ENCODE measurements around the gene PRELID1.
A peak's percentile ranks its signal among the peaks of the same experiment; 100 is the strongest.
"Not testable (repeated sequence)": the region's sequence is repeated elsewhere in the genome, so short reads cannot be mapped to it uniquely, and the experiment has no call there.

PRELID1 gene

DNA sequence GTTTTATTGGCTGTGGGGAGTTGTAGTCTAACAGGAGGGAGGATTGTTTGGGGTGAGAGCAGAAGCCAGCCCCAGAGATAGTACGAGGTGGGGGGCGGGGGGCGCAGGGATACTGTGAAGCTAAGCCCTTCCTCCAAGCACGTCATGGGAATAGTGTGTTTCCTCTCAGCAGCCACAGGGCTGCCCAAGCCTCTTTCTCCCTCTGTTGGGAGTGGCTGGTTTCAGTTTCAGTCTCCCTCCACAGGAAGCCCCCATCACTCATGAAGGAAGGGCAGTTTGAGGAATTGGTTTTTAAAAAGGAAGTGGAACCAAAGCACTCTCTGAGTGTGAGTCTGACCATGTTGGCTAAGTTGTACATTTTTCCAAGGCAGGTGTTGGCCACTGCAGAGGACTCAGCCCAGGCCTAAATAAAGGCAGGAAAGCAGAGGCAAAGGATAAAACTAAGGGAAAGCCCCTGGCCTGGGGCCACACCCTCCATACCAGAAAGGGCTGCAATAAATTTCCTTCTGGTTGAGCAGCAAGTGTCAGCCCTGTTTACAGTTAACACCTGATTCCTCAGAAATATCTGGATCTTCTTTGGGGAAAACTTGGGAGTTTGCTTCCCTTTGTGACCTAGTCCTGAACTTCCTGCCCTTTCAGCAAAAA, 3.2 kb upstream of the PRELID1 start:
- DNase-seq (ENCODE audit: low read depth), result peak; percentile 76

DNA sequence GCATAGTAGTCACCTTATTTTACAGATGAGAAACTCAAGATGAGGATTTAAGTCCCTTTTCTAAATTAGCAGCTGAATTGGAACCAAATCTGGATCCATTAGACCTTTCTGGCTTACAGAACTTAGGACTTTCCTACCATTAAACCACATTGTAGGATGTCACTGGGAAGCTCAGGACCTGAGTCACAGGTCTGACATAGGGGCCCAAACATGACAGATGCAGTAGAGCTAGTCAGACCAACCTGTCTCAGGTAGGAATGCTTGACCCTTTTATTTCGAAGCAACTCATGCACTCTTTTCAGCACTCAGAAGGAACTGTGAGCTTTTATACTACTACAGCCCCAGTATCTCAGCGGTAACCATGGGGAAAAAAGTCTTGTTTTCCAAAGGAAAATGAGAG, 2.6 kb upstream of the PRELID1 start:
- DNase-seq (ENCODE audit: low read depth), result no peak

DNA sequence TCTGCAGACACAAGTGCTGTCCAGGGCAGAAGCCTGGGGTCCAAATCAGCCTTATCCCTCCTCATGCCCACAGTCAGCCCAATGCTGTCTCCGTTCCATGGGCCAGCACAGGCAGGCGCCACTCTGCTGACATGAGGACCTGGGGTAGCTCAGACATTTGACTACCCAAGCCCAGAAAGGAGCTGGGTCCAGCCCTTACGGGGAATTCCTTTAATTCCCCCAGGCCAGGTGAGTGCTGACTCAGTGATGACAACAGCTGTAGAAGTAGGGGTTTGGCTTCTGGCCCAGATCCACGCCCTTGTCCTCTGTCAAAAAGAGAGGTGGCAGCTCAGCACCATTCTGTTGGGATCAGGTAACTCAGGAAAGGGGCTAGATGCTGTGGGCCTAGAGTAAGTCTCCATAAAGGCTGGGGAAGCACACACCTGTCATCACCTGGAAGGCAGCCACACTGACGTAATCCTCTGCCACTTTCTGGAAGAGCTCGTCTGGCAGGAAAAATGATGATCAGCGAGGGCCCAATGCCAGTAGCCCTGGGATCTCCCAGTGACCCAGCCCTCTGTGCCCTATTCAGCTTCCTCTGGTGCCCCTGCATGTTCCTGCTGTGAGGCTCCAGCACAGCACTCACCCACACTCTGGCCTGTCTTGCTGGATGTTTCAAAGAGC, 2.0 kb upstream of the PRELID1 start:
- DNase-seq (ENCODE audit: low read depth), result no peak

DNA sequence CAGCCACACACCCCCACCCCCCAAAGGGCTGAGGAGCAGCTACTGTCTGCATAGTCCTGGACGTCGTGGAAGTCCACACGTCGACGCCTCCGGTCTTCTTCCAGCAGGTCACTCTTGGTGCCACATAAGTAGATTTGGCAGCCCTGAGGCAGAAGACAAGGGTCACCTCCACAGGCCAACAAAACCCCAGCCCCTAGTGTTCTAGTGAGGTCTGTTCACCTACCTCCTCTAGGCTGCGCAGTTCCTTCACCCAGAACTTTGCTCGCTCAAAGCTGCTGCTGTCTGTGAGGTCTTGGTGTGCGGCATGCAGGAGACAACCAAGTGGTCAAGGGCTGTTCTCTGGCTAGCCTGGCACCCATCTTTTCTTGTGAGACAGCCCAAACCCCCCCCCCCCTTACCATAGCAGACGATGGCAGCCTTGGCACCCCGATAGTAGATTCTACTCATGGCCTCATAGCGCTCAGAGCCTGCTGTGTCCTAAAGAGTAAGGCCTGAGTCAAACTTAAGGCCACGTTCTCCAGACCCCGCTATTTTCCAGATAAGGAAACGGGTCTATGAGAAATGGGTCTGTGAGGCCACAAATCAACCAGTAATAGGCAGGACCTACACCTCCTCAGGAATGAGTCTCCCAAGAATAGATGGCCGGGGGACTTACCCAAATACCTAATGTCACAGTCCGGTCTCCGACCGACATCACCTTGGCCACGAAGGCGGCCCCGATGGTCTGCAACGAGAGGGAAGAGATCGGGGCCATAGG, 1.1 kb upstream of the PRELID1 start:
- no peak for DNase-seq (ENCODE audit: low read depth)

DNA sequence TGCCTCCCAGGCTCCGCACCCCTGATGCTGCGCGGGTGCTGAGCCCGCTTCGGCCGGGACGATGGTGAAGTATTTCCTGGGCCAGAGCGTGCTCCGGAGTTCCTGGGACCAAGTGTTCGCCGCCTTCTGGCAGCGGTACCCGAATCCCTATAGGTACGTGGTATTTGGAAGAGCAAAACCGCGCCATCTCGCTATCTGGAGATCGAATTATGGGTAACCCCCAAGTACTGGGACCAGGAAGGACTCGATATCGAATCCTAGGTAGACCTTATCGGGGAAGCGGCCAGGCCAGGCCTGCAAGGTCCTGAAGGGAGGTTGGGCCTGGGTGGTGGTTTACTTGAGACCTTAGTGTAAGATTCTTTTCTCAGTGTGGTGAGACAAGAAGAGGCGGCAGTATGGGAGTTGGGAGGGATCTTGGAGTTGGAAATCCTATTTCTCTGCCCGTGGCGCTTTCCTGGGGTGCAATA, 359 bp downstream of the PRELID1 start:
- no peak for DNase-seq (ENCODE audit: low read depth)

DNA sequence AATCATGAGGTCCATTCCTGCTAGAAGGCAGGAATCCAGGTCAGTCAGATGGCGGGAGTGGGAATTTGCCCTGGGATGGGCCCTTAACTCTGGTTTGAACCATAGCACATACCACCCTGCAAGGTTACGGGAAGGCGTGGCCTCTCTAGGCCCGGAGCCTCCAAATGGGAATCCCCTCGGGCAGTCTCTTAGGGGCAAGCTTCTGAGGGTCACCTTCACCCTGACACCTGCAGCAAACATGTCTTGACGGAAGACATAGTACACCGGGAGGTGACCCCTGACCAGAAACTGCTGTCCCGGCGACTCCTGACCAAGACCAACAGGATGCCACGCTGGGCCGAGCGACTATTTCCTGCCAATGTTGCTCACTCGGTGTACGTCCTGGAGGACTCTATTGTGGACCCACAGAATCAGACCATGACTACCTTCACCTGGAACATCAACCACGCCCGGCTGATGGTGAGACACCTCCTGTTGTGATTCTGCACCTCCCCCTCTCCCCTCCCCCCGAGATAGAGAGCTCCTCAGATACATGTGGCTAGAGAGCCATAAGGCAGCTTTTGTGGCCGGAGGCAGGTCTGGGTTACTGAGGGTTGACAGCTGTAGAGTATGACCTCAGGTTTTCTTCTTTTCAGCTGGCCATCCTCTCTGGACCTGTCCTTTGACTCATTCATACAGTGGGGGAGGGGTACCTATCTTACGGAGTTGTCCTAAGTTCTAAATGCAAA, 957 bp downstream of the PRELID1 start:
- no peak for DNase-seq (ENCODE audit: low read depth)

DNA sequence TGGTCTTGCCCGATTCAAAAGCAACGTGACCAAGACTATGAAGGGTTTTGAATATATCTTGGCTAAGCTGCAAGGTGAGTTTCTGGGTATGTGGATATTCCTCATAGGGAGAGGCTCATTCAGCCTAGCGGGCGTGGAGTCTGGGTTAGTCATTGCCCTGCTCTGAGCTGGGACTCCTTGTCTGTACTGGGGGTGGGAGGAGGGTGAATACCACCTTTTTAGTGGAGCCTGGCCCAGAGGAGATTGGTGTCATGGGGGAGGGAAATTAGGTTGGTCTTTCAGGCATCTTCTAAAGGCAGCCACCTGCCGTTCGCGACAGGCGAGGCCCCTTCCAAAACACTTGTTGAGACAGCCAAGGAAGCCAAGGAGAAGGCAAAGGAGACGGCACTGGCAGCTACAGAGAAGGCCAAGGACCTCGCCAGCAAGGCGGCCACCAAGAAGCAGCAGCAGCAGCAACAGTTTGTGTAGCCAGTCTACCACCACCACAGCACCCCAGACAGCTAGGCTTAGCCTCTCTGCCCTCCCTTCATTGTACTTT, 2.6 kb downstream of the PRELID1 start:
- DNase-seq (ENCODE audit: low read depth), result not testable (repeated sequence)

DNA sequence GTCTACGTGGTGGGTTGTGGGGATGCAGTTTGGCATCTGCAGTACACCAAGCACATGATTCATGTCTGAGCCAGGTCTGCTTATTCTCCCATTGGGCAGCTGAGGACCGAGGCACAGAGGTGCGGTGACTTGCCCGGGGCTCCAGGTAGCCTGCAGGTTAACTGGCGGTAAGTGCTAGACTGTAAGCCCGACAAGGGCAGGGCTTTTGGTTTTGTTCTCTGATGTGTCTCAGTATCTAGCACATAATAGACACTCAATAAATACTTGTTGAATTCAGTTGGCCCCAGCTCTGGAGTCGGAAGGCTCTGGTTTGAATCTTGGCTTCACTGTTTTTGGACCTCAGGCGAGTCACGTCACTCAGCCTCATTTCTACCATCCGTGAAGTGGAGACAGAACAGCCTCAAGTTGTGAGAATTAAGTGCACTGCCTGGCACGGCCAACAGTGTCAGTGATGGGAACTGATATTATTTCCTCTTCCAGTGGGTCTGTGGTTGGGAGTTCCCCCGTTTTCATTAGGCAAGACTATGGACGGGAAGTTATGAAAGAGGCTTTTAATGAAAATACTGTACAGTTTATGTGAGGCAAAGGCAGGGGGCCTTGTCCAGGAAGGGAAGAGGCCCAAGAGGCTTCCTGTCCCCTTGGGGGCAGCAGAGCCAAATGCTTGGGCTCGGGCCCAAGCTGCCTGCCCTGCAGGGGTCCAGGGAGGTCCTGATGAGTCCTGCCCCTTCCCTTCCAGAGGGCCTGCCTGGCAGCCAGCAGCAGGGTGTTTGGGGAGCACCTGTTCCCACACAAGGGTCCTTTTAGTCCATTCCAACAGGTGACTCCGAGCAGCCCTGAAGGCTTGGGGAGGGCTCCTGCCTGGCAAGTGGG, 3.3 kb downstream of the PRELID1 start:
- no peak for DNase-seq (ENCODE audit: low read depth)

DNA sequence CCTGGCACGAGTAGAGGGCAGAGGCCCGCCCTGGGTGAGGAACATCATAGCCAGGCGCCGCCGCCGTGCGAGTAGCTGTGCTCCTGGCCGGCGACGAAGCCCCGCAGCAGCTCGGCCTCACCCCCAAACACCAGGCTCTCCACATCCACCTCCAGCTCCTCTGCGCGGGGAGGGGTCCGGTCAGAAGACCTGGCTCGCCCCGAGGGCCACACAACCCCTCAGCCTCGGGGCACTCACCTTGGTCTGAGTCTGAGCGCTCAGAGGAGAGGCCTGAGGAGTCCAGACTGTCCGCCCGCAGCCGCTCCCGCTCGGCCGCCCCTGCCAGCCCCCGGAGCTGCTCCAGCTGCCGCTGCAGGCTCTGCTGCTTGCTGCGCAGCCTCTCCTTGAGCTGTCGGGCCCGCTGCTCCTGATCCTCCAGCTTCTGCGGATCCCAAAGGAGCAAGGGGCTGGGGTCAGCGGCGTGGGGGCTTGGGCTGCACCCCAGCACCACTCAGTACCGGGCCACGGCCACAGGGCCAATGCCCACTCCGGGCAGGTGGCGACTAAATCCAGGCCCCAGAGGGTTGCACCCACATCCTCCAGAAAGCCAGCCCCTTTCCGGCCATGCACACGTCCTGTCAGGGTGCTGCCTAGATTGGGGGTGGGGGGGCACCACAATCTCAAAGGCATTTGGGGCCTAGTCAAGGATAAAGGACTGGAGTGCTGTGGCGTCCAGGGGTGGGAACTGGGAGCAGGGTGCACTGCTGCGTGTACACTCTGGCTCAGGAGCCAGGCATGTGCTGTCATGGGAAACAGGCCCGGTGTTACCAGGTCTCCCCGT, 4.2 kb downstream of the PRELID1 start:
- no peak for DNase-seq (ENCODE audit: low read depth)

DNA sequence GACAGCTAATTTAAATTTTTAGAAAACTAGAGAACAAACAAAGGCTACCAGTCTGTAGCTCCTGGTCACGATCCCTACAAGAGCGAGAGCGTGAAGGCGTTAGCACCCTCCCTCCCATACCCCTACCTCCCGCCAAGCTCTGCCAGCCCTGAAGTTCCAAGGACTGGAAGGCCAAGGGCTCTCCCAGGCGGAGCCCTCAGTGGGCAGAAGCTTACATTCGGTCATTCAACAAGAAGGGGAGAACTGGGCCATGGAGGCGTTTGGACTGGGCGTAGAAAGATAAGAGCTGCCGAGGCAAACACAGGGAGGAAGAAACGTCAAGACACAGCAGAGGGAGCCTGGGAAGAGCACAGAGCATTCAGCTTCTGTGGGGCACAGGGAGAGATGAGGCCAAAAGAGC, 5.1 kb downstream of the PRELID1 start:
- no peak for DNase-seq (ENCODE audit: low read depth)

DNA sequence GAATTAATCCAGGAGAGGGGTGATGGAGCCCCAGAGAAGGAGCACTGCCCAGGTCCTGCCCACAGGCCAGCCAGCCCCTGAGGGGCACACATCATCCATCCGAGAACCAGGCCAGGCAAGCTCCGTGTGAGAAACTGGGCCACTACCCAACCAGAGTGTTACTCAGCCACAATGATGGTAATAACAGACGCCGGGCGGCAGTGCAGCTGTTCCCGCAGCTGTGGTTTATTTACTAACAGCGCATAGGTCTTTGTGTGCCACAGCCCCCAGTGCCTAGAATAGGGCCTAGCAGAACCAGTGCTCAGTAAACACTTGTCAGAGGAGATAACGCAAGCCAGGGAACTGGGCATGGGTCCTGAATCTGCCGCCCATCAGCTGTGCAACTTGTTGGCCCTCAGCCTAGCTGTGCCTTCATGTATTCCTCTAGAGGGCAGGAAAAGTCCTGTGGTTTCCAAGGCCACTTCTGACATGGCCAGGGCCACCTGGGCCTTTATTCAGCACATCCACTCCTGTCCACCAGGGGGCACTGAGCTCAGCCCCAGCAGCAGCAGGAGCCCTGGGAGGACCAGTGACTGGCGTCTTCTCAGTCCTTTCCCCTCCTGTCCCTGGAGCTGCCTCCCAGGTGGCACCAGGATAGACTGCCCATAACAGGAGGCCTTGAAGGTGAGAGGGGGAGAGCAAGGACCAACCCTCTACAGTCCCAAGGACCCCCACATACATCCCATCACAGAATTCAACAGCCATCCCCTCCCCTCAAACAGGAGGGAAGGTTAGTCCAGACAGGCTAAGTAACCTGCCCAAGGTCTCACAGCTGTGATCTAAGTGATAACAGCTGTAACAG, 6.0 kb downstream of the PRELID1 start:
- no peak for DNase-seq (ENCODE audit: low read depth)

DNA sequence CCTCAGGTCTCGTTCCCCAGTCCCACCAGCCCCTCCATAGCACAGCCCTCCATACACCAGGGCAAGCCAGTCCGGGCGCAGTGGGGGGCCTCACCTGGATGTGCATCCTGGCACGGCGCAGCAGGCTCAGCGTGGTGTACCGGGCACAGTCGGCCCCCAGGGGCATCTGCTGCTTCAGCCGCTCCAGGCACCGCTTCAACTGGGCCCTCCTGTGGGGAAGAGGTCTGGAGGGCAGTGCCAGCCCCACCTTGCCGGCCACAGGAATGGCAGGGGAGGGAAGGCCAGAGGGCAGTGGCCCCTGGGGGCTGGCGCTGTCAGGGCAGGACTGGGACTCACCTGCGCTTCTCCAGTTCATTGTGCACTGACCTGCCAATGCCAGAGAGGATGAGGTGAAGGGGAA, 6.7 kb downstream of the PRELID1 start:
- no peak for DNase-seq (ENCODE audit: low read depth)

DNA sequence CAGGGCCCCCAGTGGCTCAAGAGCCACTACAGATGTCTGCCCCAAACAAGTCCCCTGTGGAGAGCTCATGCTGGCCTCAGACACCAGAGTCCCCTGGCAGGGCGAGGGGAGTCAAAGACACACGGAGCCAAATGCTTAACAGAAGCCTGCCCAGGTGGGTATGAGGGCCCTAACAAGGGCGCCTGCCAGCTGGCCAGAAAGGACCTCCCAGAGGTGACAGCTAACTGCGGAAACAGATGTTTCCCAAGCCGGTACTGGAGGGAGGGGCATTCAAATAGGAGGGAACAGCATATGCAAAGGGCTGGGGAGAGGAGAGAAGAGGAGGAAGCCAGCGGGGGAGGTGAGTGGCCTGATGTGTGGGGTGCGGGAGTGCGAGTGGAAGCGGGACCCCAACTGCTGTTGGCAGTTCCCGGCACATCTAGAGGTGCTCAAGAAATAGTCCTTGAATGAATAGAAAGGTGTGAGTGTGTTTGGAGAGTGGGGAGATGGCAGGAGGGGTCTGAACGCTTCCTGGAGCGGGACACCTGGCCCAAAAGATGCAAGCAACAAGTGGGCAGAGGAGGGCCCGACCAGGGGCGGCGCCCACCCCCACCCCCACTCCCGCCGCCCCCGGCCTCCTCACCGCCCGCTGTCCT, 7.3 kb downstream of the PRELID1 start:
- no peak for DNase-seq (ENCODE audit: low read depth)

DNA sequence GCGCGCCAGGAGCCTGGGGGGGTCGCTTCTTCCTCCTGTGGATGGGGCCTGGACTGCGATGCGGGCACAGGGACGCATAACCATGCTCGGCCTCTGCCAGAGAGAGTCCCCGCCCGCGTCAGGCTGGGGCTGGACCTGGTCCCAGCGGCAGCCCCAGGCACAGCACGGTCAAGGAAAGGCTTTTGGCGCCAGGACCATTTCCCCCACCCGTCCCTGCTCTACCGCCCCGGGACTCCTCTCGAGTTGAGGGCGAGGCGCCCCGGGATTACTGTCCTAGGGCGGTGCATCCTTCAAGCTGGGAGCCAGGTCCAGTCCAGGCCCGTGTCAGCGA, 7.8 kb downstream of the PRELID1 start:
- no peak for DNase-seq (ENCODE audit: low read depth)

DNA sequence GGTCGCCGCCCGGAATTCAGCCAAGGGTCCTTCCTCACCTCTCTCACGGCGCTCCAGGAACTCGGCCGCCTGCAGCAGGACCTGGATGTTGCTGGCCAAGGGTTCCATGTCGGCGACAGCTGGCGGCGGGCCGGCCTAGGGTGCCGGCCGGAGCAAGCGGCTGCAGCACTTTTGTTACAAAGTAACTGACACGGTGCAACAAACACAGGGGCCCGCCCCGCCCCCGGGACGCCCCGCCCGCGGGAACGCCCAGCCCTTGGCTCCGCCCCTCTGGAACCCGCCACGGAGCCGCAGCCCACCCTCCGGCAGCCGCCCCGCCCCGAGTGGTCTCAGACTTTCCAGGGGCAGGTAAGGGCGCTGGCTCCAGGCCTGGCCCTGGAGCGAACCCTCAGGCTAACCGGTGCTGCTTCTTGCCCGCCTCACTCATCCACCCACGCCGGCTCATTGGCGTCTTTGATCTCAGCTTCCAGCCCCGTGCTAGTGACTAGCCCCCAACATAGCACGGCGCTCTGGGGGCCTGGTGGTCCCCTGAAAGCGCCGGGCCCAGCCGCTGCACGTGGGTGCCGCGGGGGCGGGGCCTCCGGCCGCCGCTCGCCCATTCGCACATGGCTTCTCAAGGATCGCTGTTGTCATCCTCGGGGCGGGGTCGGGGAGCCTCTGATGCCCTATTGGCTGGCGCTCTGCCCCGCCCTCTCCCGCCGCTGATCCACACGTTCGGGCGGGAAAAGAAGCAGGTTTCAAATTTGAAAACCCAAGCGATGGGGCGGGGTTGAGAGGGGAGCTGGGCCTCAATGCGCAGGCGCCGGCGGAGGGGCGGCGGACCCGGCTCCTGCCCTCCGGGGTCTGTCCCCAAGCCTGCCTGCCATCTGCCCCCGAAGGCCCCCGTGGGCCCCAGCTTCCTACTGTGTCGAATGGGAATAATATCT, 8.4 kb downstream of the PRELID1 start, which contains the start of gene MXD3:
MXD3 (minus strand) TSS at position 176 of the 926 bp plus-strand sequence; CDS start at position 108, 68 bp downstream.
- peak; percentile 81 for DNase-seq (ENCODE audit: low read depth)

DNA sequence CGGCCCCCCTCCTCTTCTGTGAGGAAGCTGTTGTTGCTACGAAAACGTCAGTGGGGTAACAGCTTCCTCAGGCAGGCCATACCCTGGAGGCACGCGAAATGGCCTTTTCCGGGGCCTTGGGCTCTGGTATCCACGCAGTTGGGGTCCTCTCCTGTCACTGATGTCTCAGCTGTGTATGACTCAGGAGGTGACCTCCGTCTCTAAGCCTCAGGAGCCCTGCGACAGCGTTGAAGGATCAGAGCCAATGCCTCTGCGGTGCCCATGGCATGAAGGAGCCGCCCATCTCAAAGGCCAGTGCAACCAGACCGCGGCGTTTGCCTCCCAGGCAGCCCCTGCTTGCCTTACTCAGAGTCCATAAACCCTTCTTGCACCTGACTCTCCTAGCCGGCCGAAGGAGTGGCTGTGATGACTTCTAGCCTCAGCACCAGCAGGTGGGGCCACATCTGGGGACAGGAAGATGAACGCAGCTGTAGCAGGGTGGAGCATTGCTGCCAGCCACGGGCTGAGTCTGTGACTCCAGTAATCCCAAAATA, 9.1 kb downstream of the PRELID1 start:
- DNase-seq (ENCODE audit: low read depth), result no peak

DNA sequence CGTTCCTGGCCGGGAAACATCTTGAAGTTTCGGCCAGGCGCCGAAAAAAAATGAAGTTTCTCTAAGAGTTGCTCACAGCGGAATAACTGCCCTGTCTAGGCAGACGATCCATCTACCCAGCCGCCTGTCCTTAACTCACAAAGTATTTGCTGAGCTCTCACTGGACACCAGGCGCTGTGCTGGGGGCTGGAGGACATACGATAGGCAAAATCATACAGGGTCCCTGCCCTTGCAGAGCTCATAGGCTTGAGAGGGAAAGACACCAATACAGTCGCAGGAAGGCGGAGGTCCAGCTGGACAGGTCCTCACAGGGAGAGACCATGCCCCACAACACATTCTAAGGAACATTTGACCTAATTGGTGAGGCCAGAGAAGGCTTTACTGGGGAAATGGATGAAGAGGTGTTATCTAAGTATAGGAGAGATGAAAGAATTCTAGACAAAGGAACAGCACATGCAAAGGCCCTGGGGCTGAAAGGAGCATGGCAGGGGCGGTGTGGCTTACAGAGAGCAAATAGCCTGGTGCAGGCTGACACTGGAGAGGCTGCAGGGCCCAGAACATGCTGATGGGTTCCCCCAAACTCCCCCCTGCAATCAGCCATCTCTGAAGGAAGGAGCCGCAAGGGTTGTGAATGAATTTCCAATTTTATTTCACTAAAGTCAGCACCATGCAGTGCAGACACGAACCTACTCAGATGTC, 10.1 kb downstream of the PRELID1 start:
- no peak for DNase-seq (ENCODE audit: low read depth)

Data from CMK (cell line).